ENCODE results near the gene CCSER1. TPM values are rescaled to one million over a fixed set of nuclear protein-coding genes. Genes with fewer than 3 reads are reported as not detected.

CCSER1 gene
- total RNA-seq, 1 donor from 2014 or later, result 1.4 TPM

DNA sequence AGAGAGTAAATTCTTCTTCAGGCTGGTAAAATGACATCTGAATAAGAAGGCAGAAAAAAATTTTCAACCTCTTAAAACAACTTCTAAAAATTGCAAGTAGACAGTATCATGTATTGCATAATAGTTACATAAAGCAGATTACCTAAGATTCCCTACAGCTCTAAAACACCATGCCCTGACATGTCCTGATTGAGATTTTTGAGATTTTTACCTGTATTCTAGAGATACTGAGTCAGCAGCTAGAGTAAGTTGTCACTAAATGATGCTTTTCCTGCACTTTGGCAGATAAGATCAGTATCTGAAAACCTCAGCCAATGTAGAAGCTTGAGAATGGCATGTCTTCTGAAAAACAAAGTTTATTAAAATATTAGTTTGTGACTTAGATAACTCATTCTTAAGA lies 713.6 kb downstream of the CCSER1 start:
- Histone ChIP-seq H3K27me3 (ENCODE audit: control insufficient read depth, insufficient read depth, low read length) (no peaks in the 10 kb centered on the region), H3K4me3 (ENCODE audit: low read depth, low read length) (no peak overlapping the region), H3K36me3 (ENCODE audit: control insufficient read depth, insufficient read depth, low read length) (no peaks in the 10 kb centered on the region)
- TF ChIP-seq, protein P1, sequence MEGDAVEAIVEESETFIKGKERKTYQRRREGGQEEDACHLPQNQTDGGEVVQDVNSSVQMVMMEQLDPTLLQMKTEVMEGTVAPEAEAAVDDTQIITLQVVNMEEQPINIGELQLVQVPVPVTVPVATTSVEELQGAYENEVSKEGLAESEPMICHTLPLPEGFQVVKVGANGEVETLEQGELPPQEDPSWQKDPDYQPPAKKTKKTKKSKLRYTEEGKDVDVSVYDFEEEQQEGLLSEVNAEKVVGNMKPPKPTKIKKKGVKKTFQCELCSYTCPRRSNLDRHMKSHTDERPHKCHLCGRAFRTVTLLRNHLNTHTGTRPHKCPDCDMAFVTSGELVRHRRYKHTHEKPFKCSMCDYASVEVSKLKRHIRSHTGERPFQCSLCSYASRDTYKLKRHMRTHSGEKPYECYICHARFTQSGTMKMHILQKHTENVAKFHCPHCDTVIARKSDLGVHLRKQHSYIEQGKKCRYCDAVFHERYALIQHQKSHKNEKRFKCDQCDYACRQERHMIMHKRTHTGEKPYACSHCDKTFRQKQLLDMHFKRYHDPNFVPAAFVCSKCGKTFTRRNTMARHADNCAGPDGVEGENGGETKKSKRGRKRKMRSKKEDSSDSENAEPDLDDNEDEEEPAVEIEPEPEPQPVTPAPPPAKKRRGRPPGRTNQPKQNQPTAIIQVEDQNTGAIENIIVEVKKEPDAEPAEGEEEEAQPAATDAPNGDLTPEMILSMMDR (IDR thresholded peaks at IDR 0.05; ENCODE audit: insufficient read depth, low read length, poor library complexity, severe bottlenecking), result no peak
- DNase-seq (ENCODE audit: low read depth), result no peak

GRCh38 chr4:90841676-90842075 lies 714.5 kb downstream of the CCSER1 start:
- H3K4me3 ChIP-seq (ENCODE audit: low read depth, low read length), result no peak overlapping the region
- TF ChIP-seq, protein P1 (IDR thresholded peaks at IDR 0.05; ENCODE audit: insufficient read depth, low read length, poor library complexity, severe bottlenecking), result no peak
- H3K27me3 ChIP-seq (ENCODE audit: control insufficient read depth, insufficient read depth, low read length), result no peaks in the 10 kb centered on the region
- no peak for DNase-seq (ENCODE audit: low read depth)
- H3K36me3 ChIP-seq (ENCODE audit: control insufficient read depth, insufficient read depth, low read length), result no peaks in the 10 kb centered on the region

DNA sequence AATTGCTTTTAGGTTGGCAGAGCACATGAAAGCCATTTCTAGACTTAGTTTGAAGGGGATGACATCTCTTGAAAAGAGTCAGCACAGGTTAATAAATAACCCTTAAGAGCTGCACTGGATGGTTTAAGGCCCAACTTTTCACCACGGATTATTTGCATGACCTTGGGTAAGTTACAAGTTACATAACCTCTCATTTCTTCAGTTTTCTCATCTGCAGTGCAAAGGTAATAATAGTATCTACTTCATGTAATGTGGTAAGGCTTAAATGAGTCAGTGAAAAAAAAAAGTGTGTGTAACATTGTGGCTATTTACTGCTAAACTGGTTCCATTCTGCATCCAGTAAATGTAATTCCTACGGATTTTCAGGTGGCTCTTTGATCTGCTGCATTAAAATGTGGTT lies 715.8 kb downstream of the CCSER1 start:
- TF ChIP-seq, protein P1 (IDR thresholded peaks at IDR 0.05; ENCODE audit: insufficient read depth, low read length, poor library complexity, severe bottlenecking), result no peak
- Histone ChIP-seq H3K36me3 (ENCODE audit: control insufficient read depth, insufficient read depth, low read length) (no peaks in the 10 kb centered on the region), H3K4me3 (ENCODE audit: low read depth, low read length) (no peak overlapping the region), H3K27me3 (ENCODE audit: control insufficient read depth, insufficient read depth, low read length) (no peaks in the 10 kb centered on the region)
- DNase-seq (ENCODE audit: low read depth), result peak; percentile 29

GRCh38 chr4:90844241-90844640 lies 717.0 kb downstream of the CCSER1 start:
- H3K36me3 ChIP-seq (ENCODE audit: control insufficient read depth, insufficient read depth, low read length), result no peaks in the 10 kb centered on the region
- H3K27me3 ChIP-seq (ENCODE audit: control insufficient read depth, insufficient read depth, low read length), result no peaks in the 10 kb centered on the region
- H3K4me3 ChIP-seq (ENCODE audit: low read depth, low read length), result no peak overlapping the region
- no peak for DNase-seq (ENCODE audit: low read depth)
- TF ChIP-seq, protein P1 (IDR thresholded peaks at IDR 0.05; ENCODE audit: insufficient read depth, low read length, poor library complexity, severe bottlenecking), result no peak

- DNase-seq (ENCODE audit: low read depth), result no peak
- H3K36me3 ChIP-seq (ENCODE audit: control insufficient read depth, insufficient read depth, low read length), result no peaks in the 10 kb centered on the region
- H3K4me3 ChIP-seq (ENCODE audit: low read depth, low read length), result no peak overlapping the region
- TF ChIP-seq, protein P1 (IDR thresholded peaks at IDR 0.05; ENCODE audit: insufficient read depth, low read length, poor library complexity, severe bottlenecking), result no peak
- H3K27me3 ChIP-seq (ENCODE audit: control insufficient read depth, insufficient read depth, low read length), result no peaks in the 10 kb centered on the region
Observed at GRCh38 chr4:90845777-90846176, 718.6 kb downstream of the CCSER1 start.

- Histone ChIP-seq H3K36me3 (ENCODE audit: control insufficient read depth, insufficient read depth, low read length) (no peaks in the 10 kb centered on the region), H3K4me3 (ENCODE audit: low read depth, low read length) (no peak overlapping the region), H3K27me3 (ENCODE audit: control insufficient read depth, insufficient read depth, low read length) (no peaks in the 10 kb centered on the region)
- DNase-seq (ENCODE audit: low read depth), result no peak
- TF ChIP-seq, protein P1 (IDR thresholded peaks at IDR 0.05; ENCODE audit: insufficient read depth, low read length, poor library complexity, severe bottlenecking), result no peak
Observed at GRCh38 chr4:90852237-90852636, 725.0 kb downstream of the CCSER1 start.

Measured in kidney epithelial cell (primary cell).